OCI-LY7 (cell line): ENCODE data around the gene GGN.
"Not testable (repeated sequence)": the region's sequence is repeated elsewhere in the genome, so short reads cannot be mapped to it uniquely, and the experiment has no call there.

ENCODE experiments used
- CTCF ChIP-seq: fragments of 200-600 bp; sonication (generic); conservative IDR thresholded peaks from 2 replicates; pipeline ENCODE4 v1.5.1; 2014; ENCODE audit warnings: mild to moderate bottlenecking, antibody characterized with exemption, low read length, moderate library complexity, mixed read lengths
- EZH2phosphoT487 ChIP-seq: fragments of 200-600 bp; sonication (generic); IDR thresholded peaks from 2 replicates; pipeline ENCODE4 v1.6.1; 2018; ENCODE audit warnings: low read depth, borderline replicate concordance, mild to moderate bottlenecking, mixed run types, antibody characterized with exemption, low read length, moderate library complexity, mixed read lengths

- not testable (repeated sequence) for TF ChIP-seq CTCF, EZH2phosphoT487
Measured at GRCh38 chr19:38410407-38410806, 22.6 kb upstream of the GGN start.
